Choroid plexus epithelial cell (primary cell): ENCODE data around the gene POP4.

Experiments
- DNase-seq: peaks from one replicate; pipeline ENCODE4 v3.0.0-alpha.2; 2010; ENCODE audit warnings: low read depth
- H3K4me3 ChIP-seq: 2 replicates; pipeline ENCODE4 v1.5.1; 2011; ENCODE audit warnings: low read depth, mild to moderate bottlenecking, control low read depth, low read length, moderate library complexity
- CTCF ChIP-seq: conservative IDR thresholded peaks from 2 replicates; pipeline ENCODE4 v1.5.1; 2011; ENCODE audit warnings: low read depth, mild to moderate bottlenecking, control low read depth, inconsistent platforms, low read length, moderate library complexity

POP4 gene

GRCh38 chr19:29651622-29652394, 45.7 kb downstream of the POP4 start:
- no peak overlapping the region for H3K4me3 ChIP-seq
- DNase-seq, result no peak
- no peak for TF ChIP-seq CTCF

GRCh38 chr19:29653398-29653797, 47.3 kb downstream of the POP4 start:
- DNase-seq, result no peak
- TF ChIP-seq CTCF, result no peak
- no peak overlapping the region for H3K4me3 ChIP-seq

- DNase-seq, result no peak
- TF ChIP-seq CTCF, result no peak
- H3K4me3 ChIP-seq, result no peak overlapping the region
Measured at GRCh38 chr19:29655648-29656335, 49.7 kb downstream of the POP4 start.

GRCh38 chr19:29658221-29658991, 52.3 kb downstream of the POP4 start:
- no peak for DNase-seq
- H3K4me3 ChIP-seq, result no peak overlapping the region
- no peak for TF ChIP-seq CTCF

GRCh38 chr19:29660835-29661234, 54.8 kb downstream of the POP4 start:
- no peak for DNase-seq
- H3K4me3 ChIP-seq, result no peak overlapping the region
- no peak for TF ChIP-seq CTCF

- no peak overlapping the region for H3K4me3 ChIP-seq
- no peak for TF ChIP-seq CTCF
- DNase-seq, result no peak
Measured at GRCh38 chr19:29662278-29662603, 56.2 kb downstream of the POP4 start.
